GM10847 (cell line): Measurements from ENCODE around the gene TUT1.

Source experiments
- POLR2A ChIP-seq: IDR thresholded peaks from 2 replicates; pipeline ENCODE4 v1.6.1; 2011; ENCODE audit not compliant: insufficient read length; ENCODE audit errors: extremely low read depth

The TUT1 gene, protein sequence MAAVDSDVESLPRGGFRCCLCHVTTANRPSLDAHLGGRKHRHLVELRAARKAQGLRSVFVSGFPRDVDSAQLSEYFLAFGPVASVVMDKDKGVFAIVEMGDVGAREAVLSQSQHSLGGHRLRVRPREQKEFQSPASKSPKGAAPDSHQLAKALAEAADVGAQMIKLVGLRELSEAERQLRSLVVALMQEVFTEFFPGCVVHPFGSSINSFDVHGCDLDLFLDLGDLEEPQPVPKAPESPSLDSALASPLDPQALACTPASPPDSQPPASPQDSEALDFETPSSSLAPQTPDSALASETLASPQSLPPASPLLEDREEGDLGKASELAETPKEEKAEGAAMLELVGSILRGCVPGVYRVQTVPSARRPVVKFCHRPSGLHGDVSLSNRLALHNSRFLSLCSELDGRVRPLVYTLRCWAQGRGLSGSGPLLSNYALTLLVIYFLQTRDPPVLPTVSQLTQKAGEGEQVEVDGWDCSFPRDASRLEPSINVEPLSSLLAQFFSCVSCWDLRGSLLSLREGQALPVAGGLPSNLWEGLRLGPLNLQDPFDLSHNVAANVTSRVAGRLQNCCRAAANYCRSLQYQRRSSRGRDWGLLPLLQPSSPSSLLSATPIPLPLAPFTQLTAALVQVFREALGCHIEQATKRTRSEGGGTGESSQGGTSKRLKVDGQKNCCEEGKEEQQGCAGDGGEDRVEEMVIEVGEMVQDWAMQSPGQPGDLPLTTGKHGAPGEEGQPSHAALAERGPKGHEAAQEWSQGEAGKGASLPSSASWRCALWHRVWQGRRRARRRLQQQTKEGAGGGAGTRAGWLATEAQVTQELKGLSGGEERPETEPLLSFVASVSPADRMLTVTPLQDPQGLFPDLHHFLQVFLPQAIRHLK

DNA sequence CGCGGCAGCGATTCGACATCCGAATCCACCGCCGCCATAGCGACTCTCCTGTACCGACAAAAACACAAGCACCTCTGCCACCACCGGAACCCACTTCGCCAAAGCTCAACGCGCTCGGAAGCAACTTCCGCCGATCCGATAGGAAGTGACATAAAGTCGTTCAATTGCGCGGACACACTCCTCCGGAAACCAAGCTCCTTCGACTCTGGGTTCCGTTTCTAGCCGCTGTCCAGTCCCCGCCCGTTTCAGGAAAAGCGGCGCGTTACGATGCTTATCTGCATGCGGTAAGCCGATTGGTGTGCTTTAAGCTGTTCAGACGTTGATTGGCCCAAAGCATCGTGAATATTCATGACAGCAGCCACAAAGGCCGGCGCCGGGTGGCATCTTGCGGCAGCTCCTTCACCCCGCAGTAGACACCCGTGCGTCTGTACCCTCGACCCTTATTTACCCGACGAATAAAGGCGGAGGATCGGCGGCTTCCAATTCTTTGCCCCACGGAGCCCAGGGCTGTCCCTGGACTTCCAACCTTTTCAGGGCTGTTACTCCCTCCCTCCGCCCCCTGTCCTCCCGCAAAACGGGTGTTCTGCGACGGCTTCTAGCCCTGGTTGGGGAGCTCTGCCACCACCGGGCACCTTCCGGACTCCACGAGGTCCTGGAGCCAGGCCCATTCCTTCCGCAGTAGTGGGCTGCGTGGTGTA, at the start of gene TUT1:
Gene TUT1 (minus strand): TSS at position 76 of the 698 bp plus-strand sequence. CDS start 38 bp downstream, at position 38.
- TF ChIP-seq POLR2A = peak; percentile 88

DNA sequence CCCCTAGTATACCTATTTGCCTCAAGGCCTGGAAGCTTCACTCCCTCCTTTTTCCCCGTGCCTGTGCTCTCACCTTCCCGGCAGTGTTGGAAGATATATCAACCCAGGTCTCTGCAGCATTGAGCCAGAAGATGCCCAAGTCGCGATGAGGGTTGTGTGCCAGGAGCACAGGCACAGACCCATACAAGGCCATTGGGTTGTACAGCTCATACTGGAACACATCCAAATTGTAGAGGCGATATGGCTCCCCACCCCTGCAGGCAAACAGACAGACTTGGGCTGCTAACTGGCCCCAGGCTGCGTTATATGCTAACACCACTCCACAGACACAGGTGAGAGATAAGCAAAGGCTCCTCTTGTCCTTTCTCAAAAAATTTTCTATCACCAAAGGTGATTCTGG, 41.2 kb upstream of the TUT1 start:
- no peak for TF ChIP-seq POLR2A

DNA sequence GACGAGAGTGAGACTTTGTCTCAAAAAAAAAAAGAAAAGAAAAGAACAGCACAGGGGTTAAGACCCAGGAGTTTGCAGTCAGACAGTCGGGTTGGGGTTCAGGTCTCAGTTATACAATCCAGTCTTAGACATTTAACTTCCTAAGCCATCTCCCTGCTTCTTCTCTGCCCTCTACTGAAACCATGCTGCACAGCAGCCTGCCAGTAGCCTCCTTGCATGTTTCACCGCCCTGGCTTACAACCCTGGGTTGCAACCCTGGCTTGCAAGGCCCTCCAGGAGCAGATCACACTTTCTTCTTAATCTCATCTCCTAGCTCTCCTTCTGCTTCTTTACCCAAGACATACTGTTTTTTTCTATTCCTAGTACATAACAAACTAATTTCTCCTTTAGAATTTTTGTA, 36.4 kb upstream of the TUT1 start:
- no peak for TF ChIP-seq POLR2A

DNA sequence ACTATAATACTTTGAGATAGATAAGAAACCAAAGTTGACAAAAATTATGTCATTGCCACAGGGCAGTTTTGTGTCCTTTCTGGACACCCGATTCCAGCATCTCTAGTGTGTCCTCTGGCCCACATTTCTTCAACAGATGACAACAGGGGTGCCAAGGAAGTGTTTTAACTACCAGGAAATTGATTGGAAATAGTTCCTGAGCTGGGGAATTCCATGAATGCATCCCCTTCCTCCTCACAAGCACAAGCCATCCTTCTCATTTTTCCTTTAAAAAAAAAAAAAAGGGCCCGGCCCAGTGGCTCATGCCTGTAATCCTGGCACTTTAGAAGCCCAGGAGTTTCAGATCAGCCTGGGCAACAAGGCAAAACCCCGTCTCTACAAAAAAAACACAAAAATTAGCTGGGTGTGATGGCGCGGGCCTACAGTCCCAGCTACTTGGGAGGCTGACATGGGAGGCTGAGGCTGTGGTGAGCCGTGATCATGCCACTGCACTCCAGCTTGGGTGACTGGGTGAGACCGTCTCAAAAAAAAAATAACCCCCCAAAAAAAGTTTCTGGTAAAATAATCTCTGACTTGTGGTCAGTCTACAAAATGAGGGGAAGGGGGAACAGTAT, 31.3 kb upstream of the TUT1 start:
- TF ChIP-seq POLR2A = no peak

DNA sequence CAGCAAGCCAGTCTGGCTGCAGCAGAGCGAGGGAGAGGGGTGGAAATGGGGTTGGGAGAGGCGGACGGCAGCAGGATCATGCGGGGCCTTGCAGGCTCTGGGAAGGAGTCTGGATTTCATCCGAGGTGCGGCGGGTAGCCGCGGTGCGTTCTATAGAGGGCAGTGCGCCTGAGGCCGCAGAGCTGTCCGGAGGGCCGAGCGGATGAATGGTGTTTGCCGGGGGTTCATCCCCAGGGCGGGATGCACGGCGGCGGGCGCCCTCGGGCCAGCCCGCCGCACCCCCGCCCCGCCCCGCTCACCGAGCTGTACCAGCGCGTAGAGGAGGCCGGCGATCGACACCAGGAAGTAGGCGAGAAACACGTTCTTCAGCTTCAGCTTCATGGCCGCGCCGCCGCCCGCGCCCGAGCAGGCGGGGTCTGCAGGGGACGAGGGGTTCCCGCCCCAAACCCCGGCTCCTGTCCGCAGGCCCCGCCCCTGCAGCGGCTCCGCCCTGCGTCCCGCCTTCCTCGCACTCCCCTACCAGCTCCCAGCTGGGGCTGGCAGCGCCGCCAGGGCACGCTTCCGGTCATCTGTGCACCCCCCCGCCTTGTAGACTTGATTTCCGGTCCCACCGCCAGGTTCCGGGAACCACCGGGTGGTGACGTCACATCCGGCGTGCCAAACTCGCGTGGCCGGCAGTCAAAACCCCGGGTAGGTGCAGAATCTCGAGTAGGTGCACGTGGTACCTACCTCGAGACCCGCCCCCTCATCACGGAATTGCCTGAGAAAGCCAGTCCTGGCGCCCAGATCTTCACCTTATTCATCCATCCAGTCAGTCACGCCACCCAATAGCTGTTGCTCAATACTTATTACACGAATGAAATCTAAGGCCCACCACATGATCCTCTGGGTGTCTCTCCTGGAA, 30.5 kb upstream of the TUT1 start, which contains the start of gene B3GAT3:
Gene B3GAT3 (minus strand): TSS at position 420 of the 904 bp plus-strand sequence. CDS start 39 bp downstream, at position 381.
- peak; percentile 67 for TF ChIP-seq POLR2A

DNA sequence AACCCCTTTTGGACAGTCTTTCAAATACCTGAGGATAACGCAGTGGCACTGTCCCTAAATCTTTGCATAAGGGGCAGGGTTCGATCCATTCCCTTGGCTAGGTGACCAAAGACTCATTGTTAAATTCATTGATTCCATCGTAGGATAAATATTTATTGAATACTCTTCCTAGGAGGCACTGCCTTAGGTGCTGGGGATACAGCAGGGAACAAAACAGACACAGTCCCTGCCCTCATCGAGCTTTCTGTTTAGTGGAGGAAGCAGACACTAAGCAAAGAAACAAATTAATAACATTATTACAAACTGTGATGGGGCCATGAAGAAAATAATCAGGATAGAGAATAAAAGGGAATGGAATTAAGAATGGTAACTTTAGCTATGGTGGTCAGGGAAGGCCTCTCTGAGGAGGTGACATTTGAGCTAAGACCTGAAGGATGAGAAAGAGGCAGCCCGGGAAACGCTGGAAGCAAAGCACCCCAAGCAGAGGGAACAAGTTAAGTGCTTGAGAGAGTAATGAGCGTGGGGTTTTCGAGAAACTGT, 29.8 kb upstream of the TUT1 start:
- no peak for TF ChIP-seq POLR2A

- TF ChIP-seq POLR2A = no peak
These were observed 24.2 kb upstream of the TUT1 start for GRCh38 chr11:62615521-62615920.

DNA sequence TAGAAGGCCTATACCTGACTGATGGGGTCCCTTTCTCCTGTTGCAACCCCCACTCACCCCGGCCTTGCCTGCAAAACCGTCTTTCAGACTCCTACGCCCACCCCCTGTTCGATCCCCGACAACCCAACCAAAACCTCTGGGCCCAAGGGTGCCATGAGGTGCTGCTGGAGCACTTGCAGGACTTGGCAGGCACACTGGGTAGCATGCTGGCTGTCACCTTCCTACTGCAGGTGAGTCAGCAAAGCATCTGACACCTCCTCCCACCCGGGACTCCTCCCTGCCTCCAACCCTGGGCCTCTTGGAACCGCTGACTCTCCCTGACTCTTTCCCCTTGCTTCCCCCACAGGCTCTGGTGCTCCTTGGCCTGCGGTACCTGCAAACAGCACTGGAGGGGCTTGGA, 23.0 kb upstream of the TUT1 start:
- TF ChIP-seq POLR2A = no peak

DNA sequence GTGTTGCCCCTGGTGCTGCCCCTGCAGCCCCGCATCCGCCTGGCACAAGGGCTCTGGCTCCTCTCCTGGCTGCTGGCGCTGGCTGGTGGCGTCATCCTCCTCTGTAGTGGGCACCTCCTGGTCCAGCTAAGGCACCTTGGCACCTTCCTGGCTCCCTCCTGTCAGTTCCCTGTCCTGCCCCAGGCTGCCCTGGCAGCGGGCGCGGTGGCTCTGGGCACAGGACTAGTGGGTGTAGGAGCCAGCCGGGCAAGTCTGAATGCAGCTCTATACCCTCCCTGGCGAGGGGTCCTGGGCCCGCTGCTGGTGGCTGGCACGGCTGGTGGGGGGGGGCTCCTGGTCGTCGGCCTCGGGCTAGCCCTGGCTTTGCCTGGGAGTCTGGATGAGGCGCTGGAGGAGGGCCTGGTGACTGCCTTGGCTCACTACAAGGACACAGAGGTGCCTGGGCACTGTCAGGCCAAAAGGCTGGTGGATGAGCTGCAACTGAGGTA, 22.0 kb upstream of the TUT1 start:
- no peak for TF ChIP-seq POLR2A

GRCh38 chr11:62612366-62613290, 21.3 kb upstream of the TUT1 start, which contains the start of the genes EML3 and ROM1:
EML3 (minus strand) TSS chr11:62612775; CDS start chr11:62612457, 318 bp downstream.
ROM1 (plus strand) TSS chr11:62613257; CDS start chr11:62613282, 25 bp downstream.
- no peak for TF ChIP-seq POLR2A

DNA sequence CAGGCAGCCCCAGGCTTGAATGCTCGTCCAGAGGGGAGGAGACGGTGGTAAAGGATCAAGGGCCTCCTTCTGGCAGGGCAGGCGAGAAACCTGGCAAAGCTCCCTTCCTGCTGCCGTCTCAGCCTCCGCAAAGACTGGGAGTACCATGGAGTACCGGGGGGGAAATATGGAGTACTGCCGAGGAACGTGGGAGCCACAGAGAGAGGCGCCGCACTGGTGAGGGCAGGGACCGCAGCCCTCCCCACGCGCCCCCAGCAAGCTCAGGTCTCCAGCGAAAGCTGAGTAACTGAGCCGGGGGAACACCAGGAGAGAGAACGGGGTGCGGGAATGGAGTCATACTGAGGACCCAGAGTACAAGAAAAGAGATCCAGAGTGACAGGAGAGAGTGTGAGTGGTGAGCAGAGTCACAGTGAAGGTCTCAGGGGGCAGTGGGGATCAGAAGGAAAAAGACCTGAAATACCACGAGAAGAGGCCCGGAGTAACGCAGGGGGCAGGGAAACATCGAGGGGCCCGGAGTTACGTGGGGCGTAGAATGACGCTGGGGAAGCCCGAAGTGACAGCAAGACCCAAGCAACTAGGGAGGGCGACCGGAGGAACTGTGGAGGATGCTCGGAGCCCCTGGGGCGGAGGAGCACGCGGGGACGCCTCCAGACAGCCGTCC, 20.5 kb upstream of the TUT1 start:
- no peak for TF ChIP-seq POLR2A
